Fibroblast of villous mesenchyme (primary cell): ENCODE data around the gene ALDOA. TPM values are rescaled to one million over a fixed set of nuclear protein-coding genes. Genes with fewer than 3 reads are reported as not detected.
"Not testable (repeated sequence)": the region's sequence is repeated elsewhere in the genome, so short reads cannot be mapped to it uniquely, and the experiment has no call there.

Experiments used
- DNase-seq: peaks from one replicate; pipeline ENCODE4 v3.0.0-alpha.2; 2010; ENCODE audit warnings: low read depth
- H3K4me3 ChIP-seq: 2 replicates; pipeline ENCODE4 v1.5.1; 2011; ENCODE audit warnings: low read depth, mild to moderate bottlenecking, low read length
- CTCF ChIP-seq: IDR thresholded peaks from 2 replicates; pipeline ENCODE4 v1.5.1; 2012; ENCODE audit warnings: low read depth, mild to moderate bottlenecking, low read length; ENCODE audit not compliant: insufficient read depth
- total RNA-seq: library from RNA; depleted of rRNA; stranded (reverse); fragments of >200 nt; gene quantifications from 2 replicates; pipeline ENCODE4 v1.2.3, GENCODE V29; 2012

Gene ALDOA
- total RNA-seq: 545 and 622 TPM in 2 replicates

- peak; percentile 99 for DNase-seq
- TF ChIP-seq CTCF: no peak
Measured at GRCh38 chr16:30065102-30065942, at the start of gene ALDOA. Gene ALDOA (plus strand): TSS chr16:30065760. CDS start chr16:30066898, 1,138 bp downstream.

DNA sequence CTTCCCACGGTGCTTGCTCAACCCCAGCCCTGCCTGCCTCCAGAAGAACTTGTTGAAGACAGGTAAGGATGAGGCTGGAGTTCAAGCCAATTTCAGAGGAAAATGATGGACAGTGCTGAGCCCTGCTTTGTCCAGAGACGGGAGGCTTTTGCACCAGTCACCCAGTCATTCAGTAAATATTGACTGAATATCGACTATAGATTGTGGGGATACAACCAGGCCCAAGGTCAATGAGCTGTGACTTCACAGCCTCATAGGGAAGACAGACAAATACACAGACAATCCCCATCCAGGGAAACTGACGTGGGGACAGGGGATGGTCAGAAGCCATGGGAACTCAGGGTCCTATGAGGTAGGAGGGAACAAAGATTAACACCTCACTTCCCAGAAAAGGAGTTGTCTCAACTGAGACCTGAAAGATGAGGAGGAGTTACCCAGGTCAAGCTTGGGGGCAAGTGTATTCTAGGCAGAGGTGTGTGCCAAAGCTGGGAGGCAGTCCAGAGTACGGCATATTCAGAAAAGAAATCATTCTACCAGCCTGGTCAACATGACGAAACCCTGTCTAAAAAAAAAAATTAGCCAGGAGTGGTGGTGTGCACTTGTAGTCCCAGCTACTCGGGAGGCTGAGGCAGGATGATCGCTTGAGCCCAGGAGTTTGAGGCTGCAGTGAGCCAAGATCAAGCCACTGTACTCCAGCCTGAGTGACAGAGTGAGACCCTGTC lies 48.8 kb upstream of the ALDOA start:
- no peak for TF ChIP-seq CTCF
- no peak for DNase-seq
- no peak overlapping the region for H3K4me3 ChIP-seq

More at GRCh38 chr16:30065102-30065942, at the start of gene ALDOA:
- H3K4me3 ChIP-seq: peak within 1 kb of the TSS; percentile 92

- TF ChIP-seq CTCF: no peak
- DNase-seq: no peak
- H3K4me3 ChIP-seq: no peak overlapping the region
Measured at GRCh38 chr16:30017277-30017656, 48.3 kb upstream of the ALDOA start.

GRCh38 chr16:30017937-30018336 lies 47.6 kb upstream of the ALDOA start:
- not testable (repeated sequence) for DNase-seq, H3K4me3 ChIP-seq

GRCh38 chr16:30018731-30019158 lies 46.8 kb upstream of the ALDOA start:
- TF ChIP-seq CTCF: no peak
- no peak for DNase-seq
- no peak overlapping the region for H3K4me3 ChIP-seq

DNA sequence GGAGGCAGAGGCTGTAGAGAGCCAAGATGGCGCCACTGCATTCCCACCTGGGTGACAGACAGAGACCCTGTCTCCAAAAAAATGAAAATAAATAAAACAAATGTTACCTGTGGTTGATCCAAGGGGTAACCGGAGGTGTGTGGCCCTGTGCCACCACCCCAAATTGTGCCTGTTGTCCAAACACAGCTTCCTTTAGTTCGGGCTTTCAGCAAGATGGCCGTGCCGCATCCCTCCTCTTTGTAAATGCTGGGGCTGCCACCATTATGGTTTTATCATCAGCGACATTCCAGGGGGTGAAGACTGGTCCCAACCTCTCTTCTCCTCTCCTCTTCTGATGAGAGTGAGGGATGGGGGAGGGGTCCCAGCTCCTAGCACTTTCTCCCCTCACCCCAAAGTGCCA lies 42.7 kb upstream of the ALDOA start, which contains the start of gene C16orf92:
TSS of gene C16orf92 (plus strand) at position 312 of the 400 bp plus-strand sequence. CDS start 143 bp downstream, outside the sequence.
- no peak within 1 kb of the TSS for H3K4me3 ChIP-seq
- no peak for DNase-seq
- no peak for TF ChIP-seq CTCF

DNA sequence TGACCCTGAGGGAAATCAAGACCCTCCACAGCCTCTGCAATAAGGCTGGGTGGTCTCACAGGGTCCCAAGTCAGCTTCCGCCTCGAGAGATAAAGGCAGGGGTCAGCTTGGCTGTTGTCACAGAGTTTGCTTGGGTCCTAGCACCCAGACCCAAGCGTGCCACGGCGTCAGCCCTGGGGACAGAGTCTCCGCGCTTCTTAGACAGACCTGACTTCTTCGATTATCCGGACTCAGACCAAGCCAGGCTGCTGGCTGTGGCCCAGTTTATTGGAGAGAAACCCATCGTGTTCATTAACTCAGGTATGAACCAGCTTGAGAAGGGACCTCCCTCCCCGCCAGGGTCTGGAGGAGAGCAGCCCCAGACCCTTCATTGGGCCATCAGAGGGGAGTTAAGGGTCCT lies 42.0 kb upstream of the ALDOA start:
- H3K4me3 ChIP-seq: no peak overlapping the region
- no peak for DNase-seq
- TF ChIP-seq CTCF: no peak
